GM12874 (cell line): ENCODE results near the gene ADAMTS7.

Experiments
- TF ChIP-seq, protein P1 (sequence below): IDR thresholded peaks from 2 replicates; pipeline ENCODE4 v1.5.1; 2011; ENCODE audit warnings: low read depth, mild to moderate bottlenecking, control low read depth, low read length, moderate library complexity; ENCODE audit not compliant: insufficient read depth

The ADAMTS7 gene

GRCh38 chr15:78842519-78842918, 31.3 kb upstream of the ADAMTS7 start:
- TF ChIP-seq, protein P1, sequence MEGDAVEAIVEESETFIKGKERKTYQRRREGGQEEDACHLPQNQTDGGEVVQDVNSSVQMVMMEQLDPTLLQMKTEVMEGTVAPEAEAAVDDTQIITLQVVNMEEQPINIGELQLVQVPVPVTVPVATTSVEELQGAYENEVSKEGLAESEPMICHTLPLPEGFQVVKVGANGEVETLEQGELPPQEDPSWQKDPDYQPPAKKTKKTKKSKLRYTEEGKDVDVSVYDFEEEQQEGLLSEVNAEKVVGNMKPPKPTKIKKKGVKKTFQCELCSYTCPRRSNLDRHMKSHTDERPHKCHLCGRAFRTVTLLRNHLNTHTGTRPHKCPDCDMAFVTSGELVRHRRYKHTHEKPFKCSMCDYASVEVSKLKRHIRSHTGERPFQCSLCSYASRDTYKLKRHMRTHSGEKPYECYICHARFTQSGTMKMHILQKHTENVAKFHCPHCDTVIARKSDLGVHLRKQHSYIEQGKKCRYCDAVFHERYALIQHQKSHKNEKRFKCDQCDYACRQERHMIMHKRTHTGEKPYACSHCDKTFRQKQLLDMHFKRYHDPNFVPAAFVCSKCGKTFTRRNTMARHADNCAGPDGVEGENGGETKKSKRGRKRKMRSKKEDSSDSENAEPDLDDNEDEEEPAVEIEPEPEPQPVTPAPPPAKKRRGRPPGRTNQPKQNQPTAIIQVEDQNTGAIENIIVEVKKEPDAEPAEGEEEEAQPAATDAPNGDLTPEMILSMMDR = no peak

DNA sequence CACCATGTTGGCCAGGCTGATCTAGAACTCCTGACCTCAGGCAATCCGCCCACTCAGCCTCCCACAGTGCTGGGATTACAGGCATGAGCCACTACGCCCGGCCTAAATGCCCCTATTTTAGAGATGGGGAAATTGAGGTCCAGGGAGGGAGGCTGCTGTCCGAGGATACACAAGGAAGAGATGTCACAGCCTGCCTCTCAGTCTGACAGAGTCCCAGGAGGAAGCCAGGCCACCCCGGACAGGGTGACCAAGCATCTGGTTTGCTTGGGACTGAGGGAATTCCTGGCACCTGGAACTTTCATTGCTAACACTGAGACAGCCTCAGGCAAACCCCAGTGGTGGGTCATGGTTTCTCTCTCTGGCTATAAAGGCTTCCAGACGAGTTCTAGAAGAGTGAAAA, 30.6 kb upstream of the ADAMTS7 start:
- TF ChIP-seq, protein P1 = no peak

- TF ChIP-seq, protein P1 = no peak
Observed at GRCh38 chr15:78841376-78841706, 30.1 kb upstream of the ADAMTS7 start.

- TF ChIP-seq, protein P1 = no peak
Observed at GRCh38 chr15:78840661-78841375, 29.6 kb upstream of the ADAMTS7 start.

GRCh38 chr15:78838489-78838888, 27.2 kb upstream of the ADAMTS7 start:
- TF ChIP-seq, protein P1 = no peak

DNA sequence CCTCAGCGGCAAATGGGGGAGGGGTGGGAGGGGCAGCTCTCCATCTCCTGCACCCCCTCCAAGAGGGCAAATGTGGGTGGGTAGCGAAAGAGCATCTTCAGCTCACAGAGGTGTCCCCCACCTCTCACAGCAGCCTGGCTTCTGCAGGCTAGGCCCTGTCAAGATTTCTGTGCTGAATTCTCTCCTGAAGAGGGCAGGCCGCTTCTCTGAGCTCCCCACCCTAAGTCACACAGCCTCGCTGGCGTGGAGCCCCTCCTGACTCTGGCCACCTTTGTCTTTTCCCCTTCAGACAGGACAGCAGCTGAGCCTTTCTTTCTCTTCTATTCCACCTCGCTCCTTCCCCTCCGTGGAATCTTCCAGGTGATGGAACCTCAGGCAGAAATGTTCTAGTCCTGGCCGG, 26.3 kb upstream of the ADAMTS7 start:
- TF ChIP-seq, protein P1 = no peak

GRCh38 chr15:78837131-78837530, 25.9 kb upstream of the ADAMTS7 start:
- TF ChIP-seq, protein P1 = no peak
